Measurements from ENCODE around the gene CYB5B. TPM values are rescaled to one million over a fixed set of nuclear protein-coding genes. Genes with fewer than 3 reads are reported as not detected.

The CYB5B gene
- total and polyA plus RNA-seq, 2 donors: 75.2 to 114 TPM

DNA sequence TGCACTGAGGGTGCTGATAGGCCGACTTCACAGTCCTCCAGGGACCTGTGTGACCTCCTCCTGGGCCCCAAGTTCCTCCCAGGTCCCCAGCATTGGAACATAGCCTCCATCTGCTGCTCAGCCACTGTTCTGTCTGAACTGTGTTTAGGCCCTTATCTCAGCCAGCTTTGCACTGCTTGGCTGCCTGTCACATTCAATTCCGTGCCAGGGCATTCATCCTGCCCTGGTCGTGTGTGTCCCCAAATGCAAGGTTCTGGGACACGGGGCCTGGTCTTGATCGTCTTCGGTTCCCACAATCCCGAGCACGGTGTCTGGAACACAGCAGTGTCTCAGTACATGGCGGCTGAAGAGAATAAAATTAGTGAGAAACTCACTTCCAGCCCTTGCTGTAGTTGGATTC lies 71.4 kb downstream of the CYB5B start:
- WGBS: 64% methylated on average over 9 of the region's 9 CpGs
- Histone ChIP-seq H3K36me3 (ENCODE audit: insufficient read depth) (no peaks in the 10 kb centered on the region), H3K4me1 (ENCODE audit: insufficient read depth) (no peaks in the 10 kb centered on the region), H3K27ac (ENCODE audit: low read depth) (no peak overlapping the region), H3K4me3 (ENCODE audit: low read depth, low read length) (no peak overlapping the region)
- no peak for DNase-seq (ENCODE audit: extremely low spot score)

DNA sequence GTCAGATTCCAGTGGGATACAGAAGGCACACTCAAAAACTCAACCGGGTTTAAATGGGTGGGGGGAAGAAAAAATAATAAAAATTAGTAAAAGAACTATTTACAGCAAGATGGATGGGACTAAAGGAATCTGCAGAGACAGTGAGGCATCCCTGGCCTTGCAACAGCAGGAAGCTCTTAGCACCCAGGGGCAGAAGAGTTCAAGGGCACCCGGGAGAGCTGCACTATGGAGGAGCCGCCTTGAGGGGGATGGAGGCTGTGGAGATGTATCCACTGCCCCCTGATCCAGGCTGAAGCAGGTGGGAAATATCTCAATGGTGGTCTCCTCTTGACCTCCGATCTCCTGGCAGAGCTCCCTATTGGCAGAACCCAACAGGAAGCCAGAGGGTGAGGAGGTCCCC lies 72.0 kb downstream of the CYB5B start:
- H3K36me3 ChIP-seq (ENCODE audit: insufficient read depth): no peaks in the 10 kb centered on the region
- 85% methylated on average over 4 of the region's 4 CpGs for WGBS
- H3K4me3 ChIP-seq (ENCODE audit: low read depth, low read length): no peak overlapping the region
- H3K4me1 ChIP-seq (ENCODE audit: insufficient read depth): no peaks in the 10 kb centered on the region
- no peak overlapping the region for H3K27ac ChIP-seq (ENCODE audit: low read depth)
- no peak for DNase-seq (ENCODE audit: extremely low spot score)

DNA sequence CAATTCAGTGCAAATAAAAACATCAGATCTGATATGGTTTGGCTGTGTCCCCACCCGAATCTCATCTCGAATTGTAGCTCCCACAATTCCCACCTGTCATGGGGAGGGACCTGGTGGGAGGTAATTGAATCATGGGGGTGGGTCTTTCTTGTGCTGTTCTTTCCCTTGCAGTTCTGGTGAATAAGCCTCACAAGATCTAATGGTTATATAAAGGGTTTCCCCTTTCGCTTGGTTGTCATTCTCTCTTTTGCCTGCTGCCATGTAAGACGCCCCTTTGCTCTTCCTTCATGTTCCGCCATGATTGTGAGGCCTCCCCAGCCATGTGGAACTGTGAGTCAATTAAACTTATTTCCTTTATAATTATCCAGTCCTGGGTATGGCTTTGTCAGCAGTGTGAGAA lies 72.5 kb downstream of the CYB5B start:
- WGBS: 85% methylated on average over 5 of the region's 5 CpGs
- DNase-seq (ENCODE audit: extremely low spot score): no peak
- no peaks in the 10 kb centered on the region for H3K4me1 ChIP-seq (ENCODE audit: insufficient read depth)
- H3K27ac ChIP-seq (ENCODE audit: low read depth): no peak overlapping the region
- H3K36me3 ChIP-seq (ENCODE audit: insufficient read depth): no peaks in the 10 kb centered on the region
- H3K4me3 ChIP-seq (ENCODE audit: low read depth, low read length): no peak overlapping the region

DNA sequence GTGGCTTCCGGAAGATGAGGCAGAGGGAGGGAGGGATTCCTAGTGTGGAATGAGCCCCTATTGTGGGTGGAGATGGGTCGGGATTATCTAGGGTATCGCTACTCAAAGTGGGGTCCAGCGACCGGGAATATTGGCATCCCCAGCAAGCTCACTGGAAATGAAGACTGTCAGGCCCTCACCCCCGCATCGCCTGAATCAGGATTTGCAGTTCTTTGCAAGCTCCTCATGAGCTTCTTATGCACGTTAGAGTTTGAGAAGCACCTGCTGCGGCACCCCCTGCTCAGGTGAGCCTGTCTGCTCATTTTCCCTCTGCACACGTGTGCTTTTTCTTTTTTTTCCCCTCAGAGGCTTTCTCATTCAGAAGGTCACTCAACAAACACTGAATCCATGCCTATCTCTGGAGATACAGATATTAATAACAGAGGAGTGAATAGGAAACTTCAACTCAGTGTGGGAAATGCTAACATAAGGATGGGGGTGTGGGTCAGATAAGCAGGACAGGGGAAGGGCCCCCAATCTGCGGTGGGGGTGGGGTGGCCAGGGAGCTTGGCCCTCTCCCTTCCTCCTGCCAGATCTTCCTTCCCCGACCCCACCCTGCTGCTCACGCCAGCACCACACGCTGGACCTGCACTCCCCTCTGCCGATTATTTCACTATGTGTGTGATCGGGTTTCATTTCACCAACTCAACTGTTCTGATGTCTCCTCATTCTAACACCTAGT lies 73.6 kb downstream of the CYB5B start:
- no peaks in the 10 kb centered on the region for H3K4me1 ChIP-seq (ENCODE audit: insufficient read depth)
- H3K36me3 ChIP-seq (ENCODE audit: insufficient read depth): no peaks in the 10 kb centered on the region
- 65% methylated on average over 16 of the region's 16 CpGs for WGBS
- DNase-seq (ENCODE audit: extremely low spot score): no peak
- no peak overlapping the region for H3K27ac ChIP-seq (ENCODE audit: low read depth)
- no peak overlapping the region for H3K4me3 ChIP-seq (ENCODE audit: low read depth, low read length)

DNA sequence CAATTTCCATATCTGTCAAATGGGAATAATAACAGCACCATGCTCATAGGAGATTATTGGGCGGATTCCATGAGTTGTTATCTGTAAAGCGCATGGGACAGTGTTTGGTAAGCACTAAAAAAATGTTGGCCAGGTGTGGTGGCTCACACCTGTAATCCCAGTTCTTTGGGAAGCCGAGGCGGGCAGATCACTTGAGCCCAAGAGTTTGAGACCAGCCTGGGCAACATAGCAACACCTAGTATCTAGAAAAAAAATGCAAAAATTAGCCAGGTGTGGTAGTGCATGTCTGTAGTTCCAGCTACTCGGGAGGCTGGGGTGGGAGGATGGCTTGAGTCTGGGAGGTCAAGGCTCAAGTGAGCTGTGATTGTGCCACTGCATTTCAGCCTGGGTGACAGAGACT lies 74.5 kb downstream of the CYB5B start:
- no peak overlapping the region for H3K27ac ChIP-seq (ENCODE audit: low read depth)
- DNase-seq (ENCODE audit: extremely low spot score): no peak
- H3K4me3 ChIP-seq (ENCODE audit: low read depth, low read length): no peak overlapping the region
- WGBS: 96% methylated on average over 5 of the region's 5 CpGs
- no peaks in the 10 kb centered on the region for H3K4me1 ChIP-seq (ENCODE audit: insufficient read depth)
- H3K36me3 ChIP-seq (ENCODE audit: insufficient read depth): no peaks in the 10 kb centered on the region

DNA sequence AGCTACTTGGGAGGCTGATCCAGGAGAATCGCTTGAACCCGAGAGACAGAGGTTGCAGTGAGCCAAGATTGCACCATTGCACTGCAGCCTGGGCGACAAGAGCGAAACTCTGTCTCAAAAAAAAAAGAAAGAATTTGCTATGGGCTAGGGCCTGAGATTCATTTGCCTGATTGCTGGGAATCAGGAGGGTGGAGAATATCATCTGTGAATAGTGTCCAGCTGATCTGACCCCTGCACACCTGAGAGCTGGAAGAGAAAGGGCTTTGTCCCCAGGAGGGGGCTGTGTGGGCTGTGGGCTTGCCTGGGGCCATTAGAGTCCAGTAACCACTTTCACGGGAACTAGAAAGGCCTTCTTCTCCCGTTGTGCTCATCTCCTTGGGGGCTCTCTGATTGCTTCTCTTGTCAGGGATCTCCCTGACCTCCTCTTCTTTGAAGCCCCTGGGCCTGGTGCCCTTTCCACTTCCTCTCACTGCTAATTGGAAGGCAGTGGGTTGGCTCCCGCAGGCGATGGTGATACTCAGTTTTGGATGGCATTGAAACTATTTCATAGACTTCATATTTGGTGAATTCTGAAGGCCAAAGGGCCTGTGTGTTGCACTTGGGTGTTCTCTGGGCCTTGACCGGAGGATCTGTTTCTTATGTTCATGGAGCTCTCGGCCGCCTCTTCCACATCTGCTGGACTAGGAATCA lies 75.3 kb downstream of the CYB5B start:
- DNase-seq (ENCODE audit: extremely low spot score): no peak
- Histone ChIP-seq H3K27ac (ENCODE audit: low read depth) (no peak overlapping the region), H3K4me3 (ENCODE audit: low read depth, low read length) (no peak overlapping the region), H3K36me3 (ENCODE audit: insufficient read depth) (no peaks in the 10 kb centered on the region), H3K4me1 (ENCODE audit: insufficient read depth) (no peaks in the 10 kb centered on the region)
- 94% methylated on average over 11 of the region's 11 CpGs for WGBS

DNA sequence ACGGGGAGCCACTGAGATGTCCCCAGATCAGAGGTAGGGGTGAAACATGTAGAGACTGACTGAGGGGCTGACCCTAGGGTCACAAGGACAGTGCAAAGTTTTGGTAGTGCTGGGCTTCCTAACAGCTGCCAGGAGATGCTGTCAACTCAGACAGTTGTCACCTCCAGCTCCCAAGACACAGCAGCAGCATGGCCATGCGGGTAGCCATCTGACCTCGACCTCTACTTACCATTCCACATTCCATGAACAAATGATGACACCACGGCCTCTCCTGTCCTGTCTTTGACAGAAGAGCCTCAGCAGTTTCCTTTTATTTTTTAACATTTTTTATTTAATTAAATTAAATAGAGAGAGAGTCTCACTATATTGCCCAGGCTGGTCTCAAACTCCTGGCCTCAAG lies 76.1 kb downstream of the CYB5B start:
- H3K36me3 ChIP-seq (ENCODE audit: insufficient read depth): no peaks in the 10 kb centered on the region
- H3K4me1 ChIP-seq (ENCODE audit: insufficient read depth): no peaks in the 10 kb centered on the region
- 95% methylated on average over 4 of the region's 4 CpGs for WGBS
- DNase-seq (ENCODE audit: extremely low spot score): no peak
- no peak overlapping the region for H3K4me3 ChIP-seq (ENCODE audit: low read depth, low read length)
- no peak overlapping the region for H3K27ac ChIP-seq (ENCODE audit: low read depth)

DNA sequence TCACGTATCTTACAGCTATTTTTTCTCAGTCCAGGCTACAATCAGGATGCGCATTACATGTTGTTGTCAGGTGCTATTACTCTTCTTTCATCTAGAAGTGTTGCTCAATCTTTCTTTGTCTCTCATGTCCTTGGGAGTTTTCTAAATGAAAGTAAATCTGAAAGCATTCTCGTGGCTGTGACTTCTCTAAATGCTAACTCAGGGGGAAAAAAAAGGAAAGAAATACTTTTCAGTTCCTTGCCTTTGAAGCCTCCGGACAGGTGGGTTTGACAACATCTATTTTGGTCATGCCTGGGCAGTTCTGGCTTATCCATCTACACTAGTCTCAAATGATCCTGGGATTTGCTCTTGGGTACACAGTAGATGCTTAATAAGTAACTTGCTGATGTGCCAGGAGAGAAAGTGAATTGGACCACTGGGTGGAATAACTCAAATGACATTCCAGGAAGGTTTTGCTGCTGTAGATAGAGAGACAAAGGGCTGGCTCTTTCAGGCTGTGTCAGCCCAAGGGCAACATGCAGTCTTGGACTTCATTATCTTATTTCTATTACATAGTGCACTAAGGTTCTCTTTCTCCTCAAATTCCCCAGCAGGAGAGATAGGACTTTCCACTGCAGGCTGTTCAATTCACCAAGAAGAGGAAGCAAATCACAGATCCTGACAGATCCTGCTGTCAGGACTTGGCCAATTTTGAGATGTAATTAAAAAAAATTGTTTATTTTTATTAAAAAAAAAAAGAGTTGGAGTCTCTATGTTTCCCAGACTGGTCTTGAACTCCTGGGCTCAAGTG lies 77.7 kb downstream of the CYB5B start:
- H3K27ac ChIP-seq (ENCODE audit: low read depth): no peak overlapping the region
- DNase-seq (ENCODE audit: extremely low spot score): no peak
- H3K36me3 ChIP-seq (ENCODE audit: insufficient read depth): no peaks in the 10 kb centered on the region
- H3K4me1 ChIP-seq (ENCODE audit: insufficient read depth): no peaks in the 10 kb centered on the region
- no peak overlapping the region for H3K4me3 ChIP-seq (ENCODE audit: low read depth, low read length)
- WGBS: 68% methylated on average over 4 of the region's 4 CpGs

DNA sequence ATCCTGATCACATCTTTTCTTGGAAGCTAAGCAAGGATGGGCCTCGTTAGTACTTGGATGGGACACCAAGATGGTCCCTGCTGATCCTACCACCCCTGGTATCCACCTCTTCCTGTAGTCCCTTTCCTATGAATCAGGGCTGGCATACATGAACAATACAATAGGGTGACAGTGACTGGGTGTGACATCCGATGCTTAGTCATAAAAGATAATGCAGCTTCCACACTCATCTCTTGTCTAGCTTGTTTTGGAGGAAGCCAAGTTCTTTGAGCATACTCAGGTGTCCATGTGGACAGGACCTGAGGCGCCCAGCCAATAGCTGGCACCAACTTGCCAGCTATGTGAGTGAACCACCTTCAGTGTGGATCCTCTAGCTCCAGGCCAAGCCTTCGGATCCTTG lies 78.8 kb downstream of the CYB5B start:
- H3K27ac ChIP-seq (ENCODE audit: low read depth): no peak overlapping the region
- 93% methylated on average over 4 of the region's 4 CpGs for WGBS
- no peak overlapping the region for H3K4me3 ChIP-seq (ENCODE audit: low read depth, low read length)
- no peaks in the 10 kb centered on the region for H3K36me3 ChIP-seq (ENCODE audit: insufficient read depth)
- H3K4me1 ChIP-seq (ENCODE audit: insufficient read depth): no peaks in the 10 kb centered on the region
- no peak for DNase-seq (ENCODE audit: extremely low spot score)

DNA sequence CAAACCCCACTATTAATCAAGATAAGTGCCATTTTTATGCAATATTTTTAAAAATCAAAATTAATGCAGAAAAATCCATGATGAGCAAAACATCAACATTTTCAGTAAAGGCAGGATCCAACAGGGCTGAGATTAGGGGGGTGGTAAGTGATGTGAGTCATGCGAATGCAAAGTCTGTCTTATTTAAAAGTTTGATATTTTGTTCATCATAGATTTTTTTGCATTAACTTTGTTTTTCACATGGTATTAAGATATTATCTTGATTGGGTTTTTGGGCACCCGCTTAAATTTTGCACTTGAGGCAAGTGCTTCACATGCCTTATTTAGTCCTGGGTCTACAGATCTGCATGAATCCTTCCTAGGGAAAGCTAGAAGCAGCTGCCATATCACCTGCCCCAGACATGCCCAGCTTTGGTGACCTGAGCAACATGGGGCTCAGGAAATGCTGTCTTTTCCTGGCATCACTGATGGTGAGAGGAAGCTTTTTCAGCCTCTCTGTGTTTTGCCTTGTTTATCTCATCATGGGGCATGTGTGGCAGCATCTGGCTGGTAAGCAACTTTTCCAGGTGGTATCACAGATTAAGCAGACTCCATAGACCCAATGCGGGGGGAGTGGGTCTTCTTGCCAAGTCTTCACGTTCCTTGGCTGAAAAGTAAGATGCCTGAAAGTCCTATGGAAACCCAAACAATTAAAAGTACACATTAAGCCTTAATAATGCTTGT lies 83.8 kb downstream of the CYB5B start:
- no peaks in the 10 kb centered on the region for H3K36me3 ChIP-seq (ENCODE audit: insufficient read depth)
- no peaks in the 10 kb centered on the region for H3K4me1 ChIP-seq (ENCODE audit: insufficient read depth)
- 62% methylated on average over 4 of the region's 4 CpGs for WGBS
- DNase-seq (ENCODE audit: extremely low spot score): no peak
- H3K4me3 ChIP-seq (ENCODE audit: low read depth, low read length): no peak overlapping the region
- H3K27ac ChIP-seq (ENCODE audit: low read depth): no peak overlapping the region

DNA sequence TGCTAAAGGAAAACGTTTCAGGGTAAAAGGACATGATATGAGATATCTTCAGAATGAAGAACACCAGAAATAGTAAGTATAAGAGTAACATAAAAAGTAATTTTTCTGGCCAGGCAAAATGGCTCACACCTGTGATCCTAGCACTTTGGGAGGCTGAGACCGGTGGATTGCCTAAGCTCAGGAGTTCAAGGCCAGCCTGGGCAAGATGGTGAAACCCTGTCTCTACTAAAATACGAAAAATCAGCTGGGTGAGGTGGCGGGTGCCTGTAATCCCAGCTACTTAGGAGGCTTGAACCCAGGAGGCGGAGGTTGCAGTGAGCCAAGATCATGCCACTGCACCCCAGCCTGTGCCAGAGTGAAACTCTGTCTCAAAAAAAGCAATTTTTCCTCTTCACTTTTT lies 84.7 kb downstream of the CYB5B start:
- 80% methylated on average over 5 of the region's 5 CpGs for WGBS
- Histone ChIP-seq H3K4me3 (ENCODE audit: low read depth, low read length) (no peak overlapping the region), H3K36me3 (ENCODE audit: insufficient read depth) (no peaks in the 10 kb centered on the region), H3K27ac (ENCODE audit: low read depth) (no peak overlapping the region), H3K4me1 (ENCODE audit: insufficient read depth) (no peaks in the 10 kb centered on the region)
- DNase-seq (ENCODE audit: extremely low spot score): no peak

DNA sequence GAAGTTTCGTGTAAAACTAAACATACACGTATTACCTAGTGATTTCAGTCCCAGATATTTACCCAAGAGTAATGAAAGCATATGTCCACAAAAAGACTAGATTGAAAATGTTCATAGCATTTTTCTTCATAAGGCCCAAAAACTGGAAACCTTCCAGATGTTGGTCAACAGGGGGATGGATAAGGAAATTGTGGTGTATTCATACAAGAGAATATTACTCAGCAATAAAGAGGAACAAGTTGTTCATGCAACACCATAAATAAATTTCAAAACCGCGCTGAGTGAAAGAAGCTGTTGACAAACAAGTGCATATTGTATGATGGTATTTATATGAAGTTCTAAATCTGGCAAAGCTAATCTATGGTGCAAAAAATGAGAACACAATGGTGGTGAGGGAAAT lies 87.2 kb downstream of the CYB5B start:
- Histone ChIP-seq H3K4me1 (ENCODE audit: insufficient read depth) (no peaks in the 10 kb centered on the region), H3K4me3 (ENCODE audit: low read depth, low read length) (no peak overlapping the region), H3K27ac (ENCODE audit: low read depth) (no peak overlapping the region), H3K36me3 (ENCODE audit: insufficient read depth) (no peaks in the 10 kb centered on the region)
- DNase-seq (ENCODE audit: extremely low spot score): no peak
- WGBS: 93% methylated on average over 4 of the region's 4 CpGs

DNA sequence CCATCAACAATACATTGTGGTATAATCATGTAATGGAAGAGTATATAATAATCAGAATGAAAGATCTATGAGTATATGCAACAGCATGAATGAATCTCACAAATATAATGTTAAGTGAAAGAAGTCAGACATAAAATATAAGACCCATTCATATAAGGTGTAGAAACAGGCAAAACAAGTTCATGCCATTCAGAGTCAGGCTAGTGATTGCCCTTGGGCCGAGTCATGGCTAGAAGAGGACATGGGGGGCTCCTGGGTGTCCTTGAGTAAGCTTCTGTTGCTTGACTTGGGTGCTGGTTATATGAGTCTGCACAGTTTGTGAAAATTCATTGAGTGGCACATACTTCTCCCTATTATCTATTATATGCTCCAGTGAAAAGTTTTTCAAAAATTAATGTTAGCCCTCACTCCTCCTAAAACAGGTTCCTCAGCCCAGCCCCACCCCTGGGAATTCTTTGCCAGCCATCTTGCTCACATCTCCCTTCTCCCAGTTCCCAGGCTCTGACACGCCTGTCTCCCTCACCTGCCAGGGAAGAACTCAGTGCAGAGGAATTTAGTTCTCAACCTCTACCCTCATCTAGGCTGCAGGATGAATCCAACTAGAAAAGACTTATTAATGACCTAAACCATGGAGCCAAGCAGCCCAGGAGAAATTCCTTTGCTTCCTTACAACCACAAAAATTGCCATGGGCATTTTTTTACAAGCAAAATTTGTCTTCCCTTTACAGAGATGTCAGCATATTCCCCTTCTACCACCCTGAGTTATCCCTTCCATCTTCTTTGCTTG lies 89.0 kb downstream of the CYB5B start:
- Histone ChIP-seq H3K4me1 (ENCODE audit: insufficient read depth) (no peaks in the 10 kb centered on the region), H3K4me3 (ENCODE audit: low read depth, low read length) (no peak overlapping the region), H3K36me3 (ENCODE audit: insufficient read depth) (no peaks in the 10 kb centered on the region), H3K27ac (ENCODE audit: low read depth) (no peak overlapping the region)
- DNase-seq (ENCODE audit: extremely low spot score): no peak
- WGBS: 68% methylated on average over 2 of the region's 2 CpGs

Data from urinary bladder (tissue), 4 donors.